ENCODE data around the gene TUBB1. TPM values are rescaled to one million over a fixed set of nuclear protein-coding genes. Genes with fewer than 3 reads are reported as not detected.

The TUBB1 gene
- total and polyA plus RNA-seq, 2 of the 4 experiments (the other 2 are of a cell fraction), result not detected

- Histone ChIP-seq H4K20me1 (ENCODE audit: insufficient read depth, low read length) (peaks cover 27% of the 10 kb centered on the region), H3K9me1 (ENCODE audit: insufficient read depth, low read length) (peaks cover 7% of the 10 kb centered on the region), H2BK5ac (ENCODE audit: low read depth, low read length, poor library complexity, severe bottlenecking) (peak within 1 kb of the TSS; percentile 93), H3K36me3 (ENCODE audit: control insufficient read depth, insufficient read depth, low read length) (peaks cover 18% of the 10 kb centered on the region), H4K8ac (ENCODE audit: low read depth in 2 of 2, low read length in 2 of 2) (peak within 1 kb of the TSS; percentile 46 to 96), H3K4me3 (ENCODE audit: insufficient read depth, low read depth, low read length) (peak within 1 kb of the TSS; percentile 93), H3K9me3 (ENCODE audit: control insufficient read depth, insufficient read depth, low read length) (no peaks in the 10 kb centered on the region), H3K56ac (ENCODE audit: extremely low read depth, insufficient read depth, low read length) (peak within 1 kb of the TSS; percentile 84), H2AK9ac (replicated peaks; ENCODE audit: low read depth, low read length, poor library complexity) (peak within 1 kb of the TSS; percentile 99), H3K4me2 (ENCODE audit: low read depth, low read length) (peak within 1 kb of the TSS; percentile 96), H3K9ac (ENCODE audit: low read depth, low read length) (peak within 1 kb of the TSS; percentile 88), H4K5ac (ENCODE audit: low read depth, low read length) (peak within 1 kb of the TSS; percentile 87), H2AFZ (replicated peaks; ENCODE audit: low read length, poor library complexity) (peak within 1 kb of the TSS; percentile 96), H2BK120ac (ENCODE audit: low read depth, low read length) (peak within 1 kb of the TSS; percentile 80), H3K4ac (ENCODE audit: low read depth, low read length) (peak within 1 kb of the TSS; percentile 99), H3K23ac (ENCODE audit: low read depth, low read length) (peak within 1 kb of the TSS; percentile 99), H3K27me3 (ENCODE audit: control insufficient read depth, insufficient read depth, low read length) (no peaks in the 10 kb centered on the region), H2BK15ac (ENCODE audit: low read depth, low read length) (peak within 1 kb of the TSS; percentile 49; the same call in 1 of the 3 replicates), H3K79me1 (ENCODE audit: low read depth in 1 of 2, low read length in 2 of 2) (peaks cover 20 to 46% of the 10 kb centered on the region in 2 experiments), H3K4me1 (ENCODE audit: control insufficient read depth, insufficient read depth, low read length) (peaks cover 9% of the 10 kb centered on the region), H4K91ac (ENCODE audit: insufficient read depth, low read depth, low read length) (peak within 1 kb of the TSS; percentile 92), H2BK20ac (ENCODE audit: low read depth, low read length) (peak within 1 kb of the TSS; percentile 50; the same call in 1 of the 2 replicates), H3K27ac (ENCODE audit: insufficient read depth, low read length) (peak within 1 kb of the TSS; percentile 94), H3K18ac (ENCODE audit: low read depth, low read length) (peak within 1 kb of the TSS; percentile 69; the same call in 1 of the 2 replicates), H2AK5ac (ENCODE audit: low read depth, low read length) (peak within 1 kb of the TSS; percentile 85), H3K14ac (replicated peaks; ENCODE audit: low read depth, low read length) (peak within 1 kb of the TSS; percentile 97)
- ChIA-PET CTCF (interaction anchor here (0.9 to 1.4 kb wide), 2 partner anchors 11 to 45 kb away, joined by 3 to 5 read pairs; partner anchors contain the start of gene PRELID3B), POLR2A (ENCODE audit: unreplicated experiment) (interaction anchor here (0.6 to 1.3 kb wide), 2 partner anchors 11 to 136 kb away, joined by 3 to 5 read pairs; no protein-coding TSS in a partner anchor)
- dilution Hi-C loops (cut with HindIII; ENCODE audit: low sequenced_read_pairs, unreplicated experiment) (no loop called here), intact Hi-C loops (cut with micrococcal nuclease) (loop anchor here (5.0 kb wide), 2 partner anchors 140 to 160 kb away; no protein-coding TSS in a partner anchor), in situ Hi-C loops (cut with MboI; ENCODE audit: low sequenced_read_pairs) (loop anchor here (25.0 kb wide), 3 partner anchors 795 to 1645 kb away; partner anchors contain the start of genes ANKRD60 and RBM38)
- ATAC-seq (ENCODE audit: low read depth), result peak; percentile 99
- WGBS, 2 experiments (ENCODE audit: extremely low coverage in 2 of 2, insufficient read length in 1 of 2), result 1% methylated on average over 59 of the region's 86 CpGs; no CpG with 5 or more reads in 1 of the 2 experiments
- no TSS peak for BruUV-seq (replicated peaks)
- no peak; the same call in none of the 2 replicates for TF ChIP-seq MXI1 (IDR thresholded peaks at IDR 0.05; ENCODE audit: borderline replicate concordance, low read depth, low read length)
- peak; percentile 84; the same call in 1 of the 2 replicates for TF ChIP-seq MAZ (IDR thresholded peaks at IDR 0.05; ENCODE audit: borderline replicate concordance, low read depth, low read length)
- peak; percentile 79 for TF ChIP-seq POLR2A (IDR thresholded peaks at IDR 0.05; ENCODE audit: low read depth, low read length)
- no peak for TF ChIP-seq RCOR1 (IDR thresholded peaks at IDR 0.05; ENCODE audit: insufficient replicate concordance, low read length)
- TF ChIP-seq BHLHE40 (IDR thresholded peaks at IDR 0.05; ENCODE audit: low read depth, low read length), result peak; percentile 21; the same call in 1 of the 2 replicates
- DNase-seq, result peak; percentile 89
Measured at GRCh38 chr20:59032023-59032712, 12.9 kb downstream of the TUBB1 start, which contains the start of gene ATP5F1E. Gene ATP5F1E, minus strand, starts transcription at chr20:59032335. Its CDS starts 84 bp downstream, at chr20:59032251.

All from IMR-90 (cell line).